CD4-positive, alpha-beta T cell (primary cell): ENCODE measurements around the gene DOCK4. TPM values are rescaled to one million over a fixed set of nuclear protein-coding genes. Genes with fewer than 3 reads are reported as not detected.

Experiments
- ATAC-seq: fragments of 200-7000 bp; cut with Tn5 transposase; one replicate; pipeline ENCODE4 v1.10.0; 2022; ENCODE audit warnings: mild to moderate bottlenecking; ENCODE audit not compliant: poor library complexity
- CTCF ChIA-PET: fragments of 350-600 bp; sonication (Branson Sonifier 250); formaldehyde crosslinking; loops from one replicate; lab custom pipeline; 2021; ENCODE audit warnings: antibody characterized with exemption, inconsistent platforms; lab: Charles Lee
- POLR2A ChIA-PET: fragments of 350-600 bp; sonication (Branson Sonifier 250); formaldehyde crosslinking; loops from one replicate; lab custom pipeline; 2021; ENCODE audit warnings: antibody characterized with exemption, inconsistent platforms; lab: Charles Lee
- DNase-seq, 14 experiments: peaks; one replicate each; pipeline ENCODE4 v3.0.0-alpha.2; 2013 to 2020; ENCODE audit warnings: mixed read lengths in 2 of 14
- H3K27ac ChIP-seq, 2 donors: one replicate each; pipeline versions ENCODE4 v1.5.1 to v1.7.0; 2013; ENCODE audit warnings: low read length in 2 of 2, low read depth in 1 of 2, mild to moderate bottlenecking in 1 of 2
- H3K27me3 ChIP-seq, 2 experiments: 1 replicate in 1 of 2; 2 replicates in 1 of 2; pipeline versions ENCODE4 v1.6.1 to v1.7.0; 2013; ENCODE audit warnings: low read length in 2 of 2, control low read depth in 1 of 2, mild to moderate bottlenecking in 1 of 2, moderate library complexity in 1 of 2; ENCODE audit not compliant: insufficient read depth in 2 of 2, control insufficient read depth in 1 of 2
- H3K36me3 ChIP-seq: one replicate; pipeline ENCODE4 v1.6.1; 2013; ENCODE audit warnings: low read length, control low read depth; ENCODE audit not compliant: insufficient read depth
- H3K4me1 ChIP-seq: one replicate; pipeline ENCODE4 v1.6.1; 2013; ENCODE audit warnings: low read length, control low read depth; ENCODE audit not compliant: insufficient read depth
- H3K4me3 ChIP-seq: one replicate; pipeline ENCODE4 v1.5.1; 2013; ENCODE audit warnings: mild to moderate bottlenecking, low read length, moderate library complexity
- H3K9me3 ChIP-seq, 2 experiments: 1 replicate in 1 of 2; 2 replicates in 1 of 2; pipeline versions ENCODE4 v1.6.1 to v1.7.0; 2013; ENCODE audit warnings: low read length in 2 of 2, mild to moderate bottlenecking in 2 of 2, control low read depth in 1 of 2, moderate library complexity in 1 of 2; ENCODE audit not compliant: control insufficient read depth in 1 of 2, insufficient read depth in 1 of 2
- H3K27ac Mint-ChIP-seq: one replicate; pipeline ENCODE4 v1.8.0; 2020; ENCODE audit warnings: mixed read lengths
- H3K27me3 Mint-ChIP-seq: one replicate; pipeline ENCODE4 v1.8.0; 2021; ENCODE audit warnings: mixed read lengths
- H3K36me3 Mint-ChIP-seq: one replicate; pipeline ENCODE4 v1.8.0; 2021; ENCODE audit warnings: low read depth, mixed read lengths
- H3K4me1 Mint-ChIP-seq: one replicate; pipeline ENCODE4 v1.8.0; 2021; ENCODE audit warnings: low read depth, mixed read lengths
- H3K4me3 Mint-ChIP-seq: one replicate; pipeline ENCODE4 v1.8.0; 2020; ENCODE audit warnings: mild to moderate bottlenecking, mixed read lengths
- H3K9me3 Mint-ChIP-seq: one replicate; pipeline ENCODE4 v1.8.0; 2020; ENCODE audit warnings: mixed read lengths
- CTCF ChIP-seq: fragments of 200-600 bp; IDR thresholded peaks from one replicate; pipeline ENCODE4 v1.8.0; 2022; ENCODE audit warnings: antibody characterized with exemption, mild to moderate bottlenecking
- intact Hi-C, 2 experiments: fragments of 100-400 bp; cut with DNase I in 1 of 2; cut with micrococcal nuclease in 1 of 2; formaldehyde crosslinking; loops; one replicate each; pipeline versions ENCODE4 v1.15.1 to v1.9.0; 2023 to 2025; cut with DNase I, micrococcal nuclease
- total RNA-seq, 174 experiments: library from RNA in 2 of 174; stranded (reverse) in 2 of 174; gene quantifications; one replicate each; pipeline ENCODE4 v1.2.3 and lab custom pipeline; 2021 to 2026

Gene DOCK4
- total RNA-seq, 2 experiments from 2014 or later, result 0.31 to 0.38 TPM

DNA sequence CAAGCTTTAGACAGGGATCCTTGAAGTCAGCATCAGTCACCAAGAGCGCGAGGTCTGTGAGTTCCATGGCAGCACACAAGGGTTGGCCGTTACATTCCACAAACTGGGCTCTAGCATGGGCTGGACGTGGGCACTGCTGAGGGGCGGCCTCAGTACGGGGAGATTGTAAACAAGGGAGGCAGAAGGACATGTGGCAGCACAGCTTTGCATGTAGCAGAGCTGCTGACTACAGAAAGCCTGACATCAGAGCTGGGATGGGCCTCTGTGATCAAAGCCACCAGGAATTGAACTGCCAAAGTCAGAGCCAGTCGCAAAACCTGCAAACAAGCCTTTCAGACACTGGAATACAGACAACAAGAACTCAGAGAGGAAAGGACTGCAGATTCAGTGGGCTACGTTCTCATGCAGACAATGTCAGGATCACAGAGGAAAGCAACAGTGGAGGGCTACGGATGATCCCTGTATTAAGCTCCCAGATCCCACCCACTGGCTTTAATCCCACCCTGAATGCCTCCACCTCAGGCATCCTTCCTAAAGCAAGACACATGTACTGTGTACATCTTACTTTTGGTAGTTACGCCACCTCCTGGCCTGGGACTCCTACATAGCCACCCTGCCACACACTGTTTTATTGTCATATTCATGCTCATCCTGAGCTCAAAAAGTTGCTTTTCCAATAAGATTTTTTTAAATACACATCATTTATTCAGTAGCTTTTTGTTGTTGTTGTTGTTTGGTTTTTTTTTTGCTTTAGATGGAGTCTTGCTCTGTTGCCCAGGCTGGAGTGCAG lies 352.8 kb downstream of the DOCK4 start:
- Histone ChIP-seq H3K36me3 (no peaks in the 10 kb centered on the region), H3K27ac (no peak overlapping the region), H3K9me3 (peaks cover 0 to 5% of the 10 kb centered on the region in 2 experiments), H3K4me3 (no peak overlapping the region), H3K4me1 (no peaks in the 10 kb centered on the region), H3K27me3 (no peaks in the 10 kb centered on the region)
- H3K27me3 Mint-ChIP-seq, result no peaks in the 10 kb centered on the region
- no peaks in the 10 kb centered on the region for H3K36me3 Mint-ChIP-seq
- no peak overlapping the region for H3K4me3 Mint-ChIP-seq
- intact Hi-C loops, result no loop called here
- ChIA-PET POLR2A (no interaction called here), CTCF (interaction anchor here (1.4 kb wide), 1 partner anchor 12 kb away, joined by 3 read pairs; no protein-coding TSS in a partner anchor)
- H3K27ac Mint-ChIP-seq, result no peak overlapping the region
- ATAC-seq (no peak), DNase-seq (no peak)
- H3K9me3 Mint-ChIP-seq, result no peaks in the 10 kb centered on the region
- TF ChIP-seq CTCF, result no peak
- H3K4me1 Mint-ChIP-seq, result no peaks in the 10 kb centered on the region

DNA sequence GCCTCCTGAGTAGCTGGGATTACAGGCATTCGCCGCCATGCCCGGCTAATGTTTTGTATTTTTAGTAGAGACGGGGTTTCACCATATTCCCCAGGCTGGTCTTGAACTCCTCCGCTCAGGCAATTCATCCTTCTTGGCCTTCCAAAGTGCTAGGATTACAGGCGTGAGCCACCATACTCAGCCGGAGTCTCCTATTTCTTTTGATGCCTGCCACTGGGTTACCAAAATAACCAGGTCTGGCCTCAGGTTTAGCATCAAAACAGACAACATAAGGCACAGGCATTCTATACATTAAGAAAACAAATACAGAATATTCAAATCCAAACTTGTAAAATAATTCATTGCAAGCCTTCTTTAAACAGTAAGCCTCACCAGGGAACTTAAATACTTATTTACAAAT lies 354.1 kb downstream of the DOCK4 start:
- ChIA-PET POLR2A (no interaction called here), CTCF (no interaction called here)
- intact Hi-C loops, result no loop called here
- no peaks in the 10 kb centered on the region for H3K4me1 Mint-ChIP-seq
- H3K27ac Mint-ChIP-seq, result no peak overlapping the region
- Histone ChIP-seq H3K4me3 (no peak overlapping the region), H3K9me3 (peaks cover 0 to 5% of the 10 kb centered on the region in 2 experiments), H3K4me1 (no peaks in the 10 kb centered on the region), H3K27me3 (no peaks in the 10 kb centered on the region), H3K36me3 (no peaks in the 10 kb centered on the region), H3K27ac (no peak overlapping the region)
- H3K36me3 Mint-ChIP-seq, result no peaks in the 10 kb centered on the region
- H3K27me3 Mint-ChIP-seq, result no peaks in the 10 kb centered on the region
- no peak for TF ChIP-seq CTCF
- H3K4me3 Mint-ChIP-seq, result no peak overlapping the region
- no peaks in the 10 kb centered on the region for H3K9me3 Mint-ChIP-seq
- ATAC-seq (no peak), DNase-seq (no peak)

- Mint-ChIP-seq H3K4me3 (no peak overlapping the region), H3K4me1 (no peaks in the 10 kb centered on the region), H3K27ac (no peak overlapping the region), H3K9me3 (no peaks in the 10 kb centered on the region), H3K27me3 (no peaks in the 10 kb centered on the region), H3K36me3 (no peaks in the 10 kb centered on the region)
- ATAC-seq (no peak), DNase-seq (no peak)
- ChIA-PET CTCF (no interaction called here), POLR2A (no interaction called here)
- Histone ChIP-seq H3K27ac (no peak overlapping the region), H3K36me3 (no peaks in the 10 kb centered on the region), H3K4me3 (no peak overlapping the region), H3K27me3 (no peaks in the 10 kb centered on the region), H3K9me3 (peaks cover 0 to 5% of the 10 kb centered on the region in 2 experiments), H3K4me1 (no peaks in the 10 kb centered on the region)
- intact Hi-C loops, result no loop called here
- no peak for TF ChIP-seq CTCF
Observed at GRCh38 chr7:111846898-111847297, 359.3 kb downstream of the DOCK4 start.
